Measurements from ENCODE around the gene MTARC1.
A peak's percentile ranks its signal among the peaks of the same experiment; 100 is the strongest.

MTARC1 gene

DNA sequence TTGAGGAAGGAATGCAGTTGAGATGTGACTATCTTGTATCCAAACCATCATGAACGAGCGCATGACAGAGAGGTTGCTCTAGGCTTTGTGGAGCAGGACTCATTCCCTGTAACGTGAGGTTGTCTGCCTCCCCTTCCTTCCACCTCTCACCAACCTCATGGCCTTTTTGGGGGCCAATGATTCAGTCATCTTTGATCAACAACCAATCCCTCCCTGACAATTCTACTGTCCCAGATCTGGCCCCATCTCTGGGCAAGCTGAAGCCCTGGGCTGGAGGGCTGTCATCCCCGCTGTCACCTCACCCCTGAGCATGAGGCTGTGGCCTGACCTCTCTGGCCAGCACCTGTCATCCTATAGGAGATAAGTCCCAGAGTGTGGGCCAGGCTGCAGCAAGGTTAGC is 19.7 kb downstream of the MTARC1 start:
- DNase-seq (ENCODE audit: low read depth, low spot score), result no peak

DNA sequence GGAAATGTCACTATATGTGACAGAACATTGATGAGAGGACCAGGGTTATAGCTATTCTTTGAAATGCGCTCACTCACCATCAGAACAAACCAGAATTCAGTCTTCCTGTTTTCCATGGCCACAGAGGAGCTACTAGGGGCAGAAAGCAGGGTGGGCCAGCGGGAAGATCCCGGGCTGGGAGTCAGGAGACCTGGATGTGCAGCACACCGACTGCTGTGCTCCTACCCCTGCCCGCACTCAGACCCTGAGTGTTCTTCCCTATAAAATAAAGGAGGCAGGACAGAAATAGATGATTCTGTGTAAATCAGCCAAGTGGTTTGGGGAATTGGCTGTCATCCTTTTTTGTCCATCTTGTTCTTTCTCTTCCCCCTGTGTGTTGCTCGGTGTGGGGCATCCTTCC is 21.0 kb downstream of the MTARC1 start:
- no peak for DNase-seq (ENCODE audit: low read depth, low spot score)

DNA sequence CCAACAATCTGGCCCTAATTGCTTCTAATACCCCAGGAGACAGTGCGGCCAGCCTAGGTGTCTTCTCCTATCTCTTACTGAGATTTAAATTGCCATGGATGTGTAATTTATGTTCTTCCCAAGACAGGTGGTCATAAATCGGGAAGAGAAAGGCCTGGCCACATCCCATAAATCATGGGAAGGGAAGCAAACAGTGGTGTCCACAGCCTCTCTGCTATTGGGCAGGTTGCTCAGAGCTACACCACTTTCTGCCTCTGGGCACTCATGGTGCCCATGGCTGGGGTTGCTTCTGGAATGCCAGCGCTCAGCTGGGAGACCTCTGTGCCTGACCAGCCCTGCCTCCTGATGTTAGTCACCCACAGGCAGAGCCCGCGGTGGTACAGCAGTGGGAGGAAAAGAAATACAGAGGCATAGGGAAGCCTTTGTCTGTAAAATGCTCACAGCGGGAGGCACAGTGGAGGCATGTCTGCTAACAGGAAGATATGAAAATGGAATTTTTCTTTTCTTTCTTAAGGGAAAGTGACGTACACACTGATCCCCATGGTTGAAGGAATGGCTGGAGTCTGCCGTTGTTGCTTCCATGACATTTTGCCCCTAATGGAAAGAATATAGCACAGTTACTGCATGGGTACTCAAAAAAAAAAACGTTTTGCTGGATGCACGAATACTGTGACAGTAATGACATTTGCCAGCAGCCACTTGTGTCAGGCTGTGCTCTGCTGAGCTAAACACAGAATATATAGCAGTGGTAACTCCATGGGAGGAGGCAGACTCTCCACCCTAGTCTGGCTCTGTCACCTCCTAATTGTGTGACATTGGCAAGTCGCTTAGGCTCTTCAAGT is 21.9 kb downstream of the MTARC1 start:
- DNase-seq (ENCODE audit: low read depth, low spot score), result no peak

DNA sequence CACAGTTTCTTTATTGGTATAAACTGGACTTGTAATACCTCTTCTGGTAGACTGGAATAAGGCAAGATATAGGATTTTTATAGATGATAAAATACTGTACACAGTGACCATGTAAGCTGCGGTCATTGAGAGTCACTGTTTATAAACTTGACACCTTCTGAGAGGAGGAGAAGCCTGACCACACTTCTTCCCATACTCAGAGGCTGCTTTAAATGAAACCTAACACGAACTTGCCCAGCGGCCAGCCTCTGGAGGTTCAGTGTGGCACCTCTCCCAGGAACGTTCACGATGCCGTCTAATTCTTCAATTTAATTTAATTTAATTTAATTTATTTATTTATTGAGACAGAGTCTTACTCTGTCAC is 22.5 kb downstream of the MTARC1 start:
- DNase-seq (ENCODE audit: low read depth, low spot score), result no peak

DNA sequence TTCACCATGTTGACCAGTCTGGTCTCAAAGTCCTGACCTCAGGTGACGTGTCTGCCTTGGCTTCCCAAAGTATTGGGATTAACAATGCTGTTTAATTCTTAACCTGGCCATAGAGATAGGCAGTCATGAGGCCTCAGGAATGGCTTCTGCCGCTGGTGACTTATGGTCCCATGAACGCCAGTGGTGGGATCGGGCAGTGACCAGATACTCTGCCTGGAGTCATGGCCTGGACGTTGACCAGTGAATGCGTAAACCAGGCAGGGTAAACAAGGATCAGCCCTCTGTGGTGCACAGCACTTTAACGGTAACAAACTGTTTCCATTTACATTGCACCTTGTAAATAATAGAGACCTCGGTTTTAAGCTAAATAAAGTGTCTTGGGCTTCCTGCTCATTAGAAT is 23.0 kb downstream of the MTARC1 start:
- DNase-seq (ENCODE audit: low read depth, low spot score), result no peak

DNA sequence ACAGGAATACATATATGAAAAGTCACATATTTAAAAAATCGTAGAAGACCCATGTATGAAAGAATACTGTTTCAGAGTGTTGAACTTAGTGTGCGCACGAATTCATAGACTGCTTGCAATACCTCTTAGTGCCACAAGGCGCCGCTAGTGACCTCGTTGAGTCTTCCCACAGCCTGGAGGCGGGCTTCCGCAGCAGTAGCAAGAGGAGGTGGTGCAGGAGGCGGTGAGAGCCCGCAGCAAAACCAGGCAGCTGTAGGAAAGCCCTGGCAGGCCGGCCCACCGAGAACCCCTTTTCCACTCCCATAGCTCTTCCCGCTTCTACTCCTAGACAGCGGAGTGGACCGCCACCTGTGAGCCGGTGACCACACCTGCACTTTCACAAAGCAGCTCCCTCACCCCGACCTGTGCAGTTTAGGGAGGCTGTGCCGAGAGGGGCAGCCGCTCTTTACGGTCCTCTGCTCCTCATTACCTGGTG is 23.5 kb downstream of the MTARC1 start:
- DNase-seq (ENCODE audit: low read depth, low spot score), result no peak

DNA sequence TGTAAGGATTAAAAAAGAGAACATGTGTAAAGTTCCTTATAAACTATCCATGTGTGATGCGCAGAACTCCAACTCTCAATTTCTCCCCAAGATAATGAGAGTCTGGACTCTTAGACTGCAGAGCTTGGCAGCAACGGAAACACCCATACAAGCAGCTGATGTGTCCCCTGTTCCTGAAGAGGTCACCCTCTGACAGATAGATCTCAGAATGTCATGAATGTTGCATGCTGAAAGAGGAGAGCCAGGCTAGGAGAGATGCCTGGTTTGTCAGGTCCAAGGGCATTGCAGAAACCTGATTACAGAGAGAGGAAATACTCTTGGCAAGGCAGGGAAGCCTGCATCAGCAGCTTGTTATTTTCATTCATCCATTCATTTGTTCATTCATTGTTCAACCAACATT is 24.2 kb downstream of the MTARC1 start:
- no peak for DNase-seq (ENCODE audit: low read depth, low spot score)

DNA sequence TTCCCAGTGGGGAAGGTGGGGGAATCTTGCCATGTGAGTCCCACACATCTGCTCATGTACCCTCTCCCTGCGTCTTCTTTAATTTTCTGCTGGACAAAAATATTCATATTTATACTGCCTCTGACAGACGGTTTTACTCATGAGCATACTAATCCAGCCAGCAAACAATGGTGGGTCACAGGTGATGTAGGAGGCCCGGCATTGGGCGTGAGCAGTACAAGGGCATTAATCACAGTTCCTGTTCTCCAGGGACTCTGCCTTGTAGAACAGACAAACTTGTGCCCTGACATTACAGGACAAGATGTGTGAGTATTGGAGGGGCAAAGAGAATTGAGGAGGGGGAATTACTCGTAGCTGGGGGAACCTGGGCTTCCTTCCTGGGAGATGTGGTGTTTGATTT is 25.0 kb downstream of the MTARC1 start:
- no peak for DNase-seq (ENCODE audit: low read depth, low spot score)

GRCh38 chr1:220812308-220812707 is 25.6 kb downstream of the MTARC1 start:
- DNase-seq (ENCODE audit: low read depth, low spot score), result no peak

GRCh38 chr1:220813013-220813412 is 26.3 kb downstream of the MTARC1 start:
- DNase-seq (ENCODE audit: low read depth, low spot score), result no peak

GRCh38 chr1:220815409-220815808 is 28.7 kb downstream of the MTARC1 start:
- DNase-seq (ENCODE audit: low read depth, low spot score), result no peak

GRCh38 chr1:220817907-220818306 is 31.2 kb downstream of the MTARC1 start:
- DNase-seq (ENCODE audit: low read depth, low spot score), result no peak

DNA sequence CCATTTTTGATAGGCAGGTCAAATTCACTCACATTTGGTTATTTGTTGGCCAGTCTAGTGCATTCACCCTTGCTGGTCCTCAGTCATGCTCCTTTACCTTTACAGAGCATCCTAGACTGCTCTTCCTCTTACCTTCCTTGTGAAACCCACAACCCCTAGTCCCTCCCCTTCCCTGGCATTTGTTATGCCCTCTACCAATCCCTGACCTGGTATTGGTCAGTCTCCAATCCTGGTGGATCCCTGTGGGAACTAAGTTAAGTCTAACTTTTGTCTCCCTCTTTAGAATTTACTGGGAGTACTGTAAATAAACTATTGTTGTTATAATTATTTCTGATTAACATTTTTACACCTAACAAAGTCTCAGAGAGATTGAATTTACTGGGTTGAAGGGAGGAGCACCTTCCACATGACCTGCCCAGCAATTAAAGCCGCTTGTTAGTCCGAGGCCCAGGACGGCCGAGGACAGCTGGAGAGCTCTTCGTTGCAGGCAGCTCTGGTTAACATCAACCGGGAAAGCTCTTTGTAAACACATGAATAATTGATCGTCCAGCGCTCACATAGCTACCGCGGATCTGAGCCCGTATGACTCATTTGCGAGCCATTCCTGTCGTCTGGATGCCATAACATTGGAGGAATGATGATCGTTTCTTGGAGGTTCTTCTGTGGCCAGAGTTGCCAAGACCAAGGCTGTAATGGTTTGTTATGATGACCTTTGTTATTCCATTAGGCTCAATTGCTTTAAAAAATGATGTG is 31.9 kb downstream of the MTARC1 start:
- DNase-seq (ENCODE audit: low read depth, low spot score), result peak; percentile 35

GRCh38 chr1:220819467-220820026 is 32.8 kb downstream of the MTARC1 start:
- DNase-seq (ENCODE audit: low read depth, low spot score), result no peak

- DNase-seq (ENCODE audit: low read depth, low spot score), result no peak
These were observed 37.6 kb downstream of the MTARC1 start for GRCh38 chr1:220824031-220824989.

DNA sequence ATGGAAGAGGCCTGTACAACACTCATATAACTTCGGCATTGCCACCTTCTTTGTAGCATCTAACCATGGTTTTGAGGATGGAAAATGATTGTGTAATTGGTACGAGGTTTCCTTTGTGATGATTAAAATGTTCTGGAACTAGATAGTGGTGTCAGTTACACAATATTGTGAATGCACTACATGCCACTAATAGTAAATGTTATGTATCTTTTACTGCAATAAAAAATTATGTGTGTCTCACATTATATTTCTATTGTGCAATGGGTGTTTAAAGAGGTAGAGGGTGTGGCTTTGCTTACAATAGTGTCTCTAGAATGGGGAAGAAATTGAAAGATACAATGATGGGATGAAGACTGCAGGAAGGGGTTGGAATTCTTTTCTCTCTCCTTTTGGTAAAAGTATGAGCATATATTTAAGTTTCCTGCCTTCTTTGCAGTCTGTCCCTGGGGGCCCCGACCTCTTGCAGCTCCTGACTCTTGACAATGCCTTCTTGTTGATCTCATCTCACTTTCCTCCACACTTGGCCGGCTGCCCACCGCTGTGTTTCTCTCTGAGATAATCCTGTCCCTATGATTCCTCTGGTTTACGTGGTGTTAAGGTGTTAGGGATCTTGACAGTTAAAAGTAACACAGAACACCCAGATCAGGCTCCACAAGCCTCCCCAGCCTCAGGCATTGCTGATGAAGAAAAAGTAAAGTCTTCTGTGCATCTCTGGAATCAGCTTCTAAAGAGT is 39.3 kb downstream of the MTARC1 start:
- DNase-seq (ENCODE audit: low read depth, low spot score), result no peak

DNA sequence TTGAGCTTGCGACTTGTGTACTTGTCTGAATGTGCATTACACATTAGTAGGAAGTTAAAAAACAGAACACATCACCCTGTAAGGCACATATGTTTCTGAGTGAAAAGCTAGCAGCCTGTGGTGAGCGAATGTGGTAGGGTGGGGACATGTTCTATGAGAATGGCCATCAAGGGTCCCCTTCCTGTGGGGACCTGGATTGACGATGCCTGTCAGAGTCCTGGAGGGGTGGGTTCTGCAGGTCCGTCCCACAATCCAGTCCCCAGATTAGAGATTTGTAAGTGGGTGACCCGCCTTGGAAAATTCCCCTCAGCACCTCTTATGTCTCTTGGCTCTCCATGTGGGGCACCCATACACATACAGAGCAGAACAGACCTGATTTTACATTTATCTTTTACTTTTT is 40.0 kb downstream of the MTARC1 start:
- DNase-seq (ENCODE audit: low read depth, low spot score), result no peak

DNA sequence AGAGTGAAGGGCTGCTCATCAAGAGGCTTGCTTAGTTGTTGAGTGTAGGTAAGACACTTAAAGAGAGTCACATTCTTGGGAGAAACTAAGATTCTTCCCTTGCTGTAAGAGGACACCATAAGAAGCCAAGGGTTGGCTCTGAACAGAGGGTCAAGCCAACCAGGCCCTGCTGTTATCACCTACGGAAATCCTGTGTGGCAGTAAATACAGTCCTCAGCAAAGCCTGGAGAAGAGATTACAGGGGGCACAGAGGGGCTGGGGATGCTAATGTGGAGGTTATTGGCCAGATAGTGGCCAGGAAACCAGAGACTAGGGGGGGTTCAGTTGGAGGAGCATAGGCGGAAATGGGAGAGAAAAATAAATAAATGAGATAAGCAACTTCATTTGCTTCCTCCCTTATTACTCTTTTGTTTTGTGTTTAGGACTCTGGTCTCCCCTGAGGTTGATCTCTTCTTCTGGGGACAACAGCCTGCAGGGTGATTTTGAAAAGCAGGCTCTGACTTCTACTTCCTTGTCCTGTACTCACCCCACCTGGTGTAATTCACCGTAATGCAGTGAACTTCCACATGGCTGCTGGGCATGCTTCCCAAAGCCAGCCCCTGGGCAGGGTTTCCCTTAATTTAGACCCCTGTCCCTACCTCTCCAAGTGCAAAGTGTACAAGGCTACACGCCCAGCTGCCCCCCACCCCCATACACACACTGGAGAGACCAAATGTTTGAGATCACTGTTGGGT is 40.9 kb downstream of the MTARC1 start:
- no peak for DNase-seq (ENCODE audit: low read depth, low spot score)

DNA sequence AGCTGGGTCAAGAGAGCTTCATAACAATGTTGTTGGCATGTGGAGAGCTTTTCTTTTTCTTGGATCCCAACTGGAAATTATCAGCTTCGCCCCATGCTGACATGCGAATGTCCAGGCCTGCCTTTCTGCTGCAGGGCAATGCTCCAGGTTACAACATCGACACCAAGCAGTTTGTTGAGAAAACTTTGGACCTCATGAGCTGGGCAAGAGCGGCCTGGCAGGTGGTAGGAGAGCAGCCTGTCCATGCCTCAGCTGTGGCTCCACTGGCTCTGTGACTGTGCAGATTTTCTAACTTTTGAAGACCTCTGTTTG is 41.4 kb downstream of the MTARC1 start:
- DNase-seq (ENCODE audit: low read depth, low spot score), result no peak

GRCh38 chr1:220828950-220829586 is 42.4 kb downstream of the MTARC1 start:
- no peak for DNase-seq (ENCODE audit: low read depth, low spot score)
